Heart right ventricle (tissue), 16 donors: Measurements from ENCODE around the gene PHF12. TPM values are rescaled to one million over a fixed set of nuclear protein-coding genes. Genes with fewer than 3 reads are reported as not detected.
A peak's percentile ranks its signal among the peaks of the same experiment; 100 is the strongest.

ENCODE experiments used
- ATAC-seq, 8 donors: fragments of 200-7000 bp; cut with Tn5 transposase; one replicate each; pipeline ENCODE4 v1.9.1; 2020; ENCODE audit warnings: mild to moderate bottlenecking in 8 of 8, moderate library complexity in 8 of 8, moderate number of reproducible peaks in 1 of 8
- DNase-seq, 2 donors: peaks; one replicate each; pipeline ENCODE4 v3.0.0-alpha.2; 2020
- H3K27ac ChIP-seq, 10 donors: fragments of 200-600 bp; sonication (generic) in 2 of 10; one replicate each; pipeline versions ENCODE4 v1.5.0 to v1.8.0; 2020 to 2022; ENCODE audit warnings: mild to moderate bottlenecking in 3 of 10
- H3K27me3 ChIP-seq, 7 donors: fragments of 200-600 bp; one replicate each; pipeline ENCODE4 v1.8.0; 2021 to 2022; ENCODE audit warnings: mild to moderate bottlenecking in 2 of 7
- H3K36me3 ChIP-seq, 9 donors: fragments of 200-600 bp; sonication (generic) in 1 of 9; one replicate each; pipeline versions ENCODE4 v1.5.0 to v1.8.0; 2020 to 2022; ENCODE audit warnings: mild to moderate bottlenecking in 2 of 9
- H3K4me1 ChIP-seq, 9 donors: fragments of 200-600 bp; sonication (generic) in 1 of 9; one replicate each; pipeline versions ENCODE4 v1.5.0 to v1.8.0; 2020 to 2022; ENCODE audit warnings: mild to moderate bottlenecking in 4 of 9
- H3K4me3 ChIP-seq, 10 donors: fragments of 200-600 bp; sonication (generic) in 2 of 10; one replicate each; pipeline versions ENCODE4 v1.5.0 to v1.8.0; 2020 to 2022; ENCODE audit warnings: mild to moderate bottlenecking in 7 of 10, moderate library complexity in 2 of 10
- H3K9me3 ChIP-seq, 11 donors: fragments of 200-600 bp in 10 of 11; sonication (generic) in 2 of 11; one replicate each; pipeline versions ENCODE4 v1.5.0 to v1.8.0; 2013 to 2022; ENCODE audit warnings: mild to moderate bottlenecking in 2 of 11, control low read depth in 1 of 11, moderate library complexity in 1 of 11
- CTCF ChIP-seq, 9 donors: fragments of 200-600 bp; sonication (generic) in 2 of 9; IDR thresholded peaks; one replicate each; pipeline versions ENCODE4 v1.5.0 to v1.8.0; 2021 to 2022; ENCODE audit warnings: antibody characterized with exemption in 9 of 9, mild to moderate bottlenecking in 5 of 9, moderate library complexity in 1 of 9
- WGBS, 2 donors: extraction: QIAGEN DNeasy Blood & Tissue Kit; methylation state at CpG; one replicate each; pipeline ENCODE4 v1.1.7; 2013; ENCODE audit warnings: inconsistent platforms in 1 of 2; 5-methylcytosine and 5-hydroxymethylcytosine counted together
- intact Hi-C, 10 donors: fragments of 100-400 bp; cut with DNase I; formaldehyde crosslinking; loops; one replicate each; pipeline versions ENCODE4 v1.11.1 to v1.14.2; 2022
- polyA plus RNA-seq, 2 donors: library from polyadenylated mRNA; stranded (reverse); fragments of 200-250 nt; gene quantifications; one replicate each; pipeline ENCODE4 v1.2.3, GENCODE V29; 2013
- total RNA-seq, 10 donors: library from RNA; stranded (reverse); fragmentation: NEBNext Ultra II Directional in 3 of 10; extraction: Animal tissue kit (Norgen Biotek cat#: 25700) in 3 of 10; gene quantifications; one replicate each; pipeline versions ENCODE4 v1.2.1 to v1.2.4, GENCODE V29; 2021 to 2023
- donor health status: Arrhythmogenic right ventricular cardiomyopathy.
- donor health status: ischemic (EF 13 %, LVEDD 7.1; RV severe dilation, severe dysfunction).
- donor health status: healthy with polysubstance abuse.
- donor health status: DM: no; HTN: yes; CAD: no.
- donor health status: DM: no; HTN: no; CAD: no.
- donor health status: ischemic (EF 25% LVEDD 6.9; RV normal size, moderate dysfunction).
- donor health status: ischemic (EF 25% LVEDD 5.7; RV mildly dilated, moderate dysfunction).
- donor health status: healthy.
- donor health status: DM: yes; HTN: yes; CAD: no.
- donor health status: Ischemic cardiomyopathy.
- donor health status: ischemic (EF 35%, LVEDD 5.7; RV mildly dilated, moderate dysfunction).
- donor health status: nonischemic (EF 11% LVEDD 7.7; RV severe dilation, severe dysfunction).
- donor health status: DM: yes; HTN: yes; CAD: no.
- donor health status: PGD.
- donor health status: ischemic (EF 29% LVEDD 5.4; RV normal size, mild dysfunction).
- donor health status: nonischemic (EF 23%, LVEDD 6.1; RV moderate dilation, normal function).

Gene PHF12
- total and polyA plus RNA-seq, 12 donors = 7.3 to 28.0 (median 20.9) TPM

- Histone ChIP-seq H3K27me3 (peaks cover 0 to 17% (median 6%) of the 10 kb centered on the region in 7 donors), H3K27ac (peak overlapping the region in 1 of 10 donors; percentile 68), H3K4me3 (no peak overlapping the region), H3K9me3 (no peaks in the 10 kb centered on the region), H3K4me1 (peaks cover 3 to 52% (median 37%) of the 10 kb centered on the region in 9 donors), H3K36me3 (no peaks in the 10 kb centered on the region)
- WGBS, 2 donors = 47 to 52% methylated on average over 7 of the region's 7 CpGs
- DNase-seq (no peak), ATAC-seq (no peak)
- intact Hi-C loops = loop anchor here in 6 of 10 donors (2.0 to 5.0 kb wide), 4 partner anchors 143 to 150 kb away; no protein-coding TSS in a partner anchor
- TF ChIP-seq CTCF (IDR thresholded peaks at IDR 0.05) = no peak
Measured at GRCh38 chr17:28967221-28968135, 16.2 kb upstream of the PHF12 start.

GRCh38 chr17:28963841-28964240 lies 12.5 kb upstream of the PHF12 start:
- DNase-seq (no peak), ATAC-seq (no peak)
- H3K4me1 ChIP-seq = peaks cover 3 to 21% (median 15%) of the 10 kb centered on the region in 9 donors
- peaks cover 0 to 20% (median 6%) of the 10 kb centered on the region in 7 donors for H3K27me3 ChIP-seq
- intact Hi-C loops = loop anchor here in 4 of 10 donors (2.0 kb wide), 2 partner anchors 149 to 153 kb away; no protein-coding TSS in a partner anchor
- no peak overlapping the region for H3K4me3 ChIP-seq
- H3K36me3 ChIP-seq = no peaks in the 10 kb centered on the region
- H3K9me3 ChIP-seq = no peaks in the 10 kb centered on the region
- no peak overlapping the region for H3K27ac ChIP-seq
- TF ChIP-seq CTCF (IDR thresholded peaks at IDR 0.05) = no peak
- 61 to 70% methylated on average over 8 of the region's 8 CpGs for WGBS, 2 donors

- Histone ChIP-seq H3K27ac (no peak overlapping the region), H3K4me3 (no peak overlapping the region), H3K36me3 (no peaks in the 10 kb centered on the region), H3K9me3 (no peaks in the 10 kb centered on the region), H3K4me1 (peaks cover 0 to 14% (median 9%) of the 10 kb centered on the region in 9 donors), H3K27me3 (peaks cover 0 to 20% (median 6%) of the 10 kb centered on the region in 7 donors)
- DNase-seq (no peak), ATAC-seq (no peak)
- 34 to 58% methylated on average over 6 of the region's 6 CpGs for WGBS, 2 donors
- no peak for TF ChIP-seq CTCF (IDR thresholded peaks at IDR 0.05)
- intact Hi-C loops = no loop called here
Measured at GRCh38 chr17:28963055-28963611, 11.8 kb upstream of the PHF12 start.

- Histone ChIP-seq H3K4me3 (no peak overlapping the region), H3K27ac (no peak overlapping the region), H3K27me3 (peaks cover 0 to 20% (median 6%) of the 10 kb centered on the region in 7 donors), H3K36me3 (no peaks in the 10 kb centered on the region), H3K9me3 (no peaks in the 10 kb centered on the region), H3K4me1 (peaks cover 0 to 4% (median 0%) of the 10 kb centered on the region in 9 donors)
- intact Hi-C loops = no loop called here
- DNase-seq (no peak), ATAC-seq (no peak)
- 88 to 91% methylated on average over 7 of the region's 7 CpGs for WGBS, 2 donors
- TF ChIP-seq CTCF (IDR thresholded peaks at IDR 0.05) = no peak
Measured at GRCh38 chr17:28961391-28961790, 10.1 kb upstream of the PHF12 start.
